Mammary microvascular endothelial cell (primary cell): ENCODE results near the gene GPR179. TPM values are rescaled to one million over a fixed set of nuclear protein-coding genes. Genes with fewer than 3 reads are reported as not detected.

Experiments
- total RNA-seq: library from RNA; depleted of rRNA; stranded (reverse); fragments of >200 nt; gene quantifications from 2 replicates; pipeline ENCODE4 v1.2.3, GENCODE V29; 2015

GPR179 gene
- total RNA-seq, result not detected in 2 replicates

GRCh38 chr17:38343608-38344419 is at the start of gene GPR179:
Gene GPR179 (minus strand): TSS chr17:38343956. CDS start chr17:38343789, 167 bp downstream.

GRCh38 chr17:38351412-38352222 is 7.9 kb upstream of the GPR179 start, which contains the start of gene SOCS7:
Gene SOCS7 (plus strand): TSS chr17:38351844. CDS start chr17:38352053, 209 bp downstream.

GRCh38 chr17:38296834-38297517 is 46.8 kb downstream of the GPR179 start, which contains the start of gene MRPL45:
Gene MRPL45 (plus strand): TSS chr17:38297168. CDS start chr17:38297184, 16 bp downstream.

Other genes with a start within 250 kb of the GPR179 start
- gene TBC1D3E, start 216.0 kb downstream of the GPR179 start, total RNA-seq, result 0.89 TPM in 1 of 2 replicates, not detected in the other
- gene TBC1D3, start 151.4 kb downstream of the GPR179 start, total RNA-seq, result not detected in 2 replicates
- 34.5 and 37.8 TPM in 2 replicates for gene MRPL45, start 46.8 kb downstream of the GPR179 start, total RNA-seq
- gene SOCS7, start 7.9 kb upstream of the GPR179 start, total RNA-seq, result 2.9 and 4.4 TPM in 2 replicates
- 127 and 150 TPM in 2 replicates for gene ARHGAP23, start 84.5 kb upstream of the GPR179 start, total RNA-seq